ENCODE results near the gene ZNF609.
"Not testable (repeated sequence)": the region's sequence is repeated elsewhere in the genome, so short reads cannot be mapped to it uniquely, and the experiment has no call there.

ZNF609 gene

DNA sequence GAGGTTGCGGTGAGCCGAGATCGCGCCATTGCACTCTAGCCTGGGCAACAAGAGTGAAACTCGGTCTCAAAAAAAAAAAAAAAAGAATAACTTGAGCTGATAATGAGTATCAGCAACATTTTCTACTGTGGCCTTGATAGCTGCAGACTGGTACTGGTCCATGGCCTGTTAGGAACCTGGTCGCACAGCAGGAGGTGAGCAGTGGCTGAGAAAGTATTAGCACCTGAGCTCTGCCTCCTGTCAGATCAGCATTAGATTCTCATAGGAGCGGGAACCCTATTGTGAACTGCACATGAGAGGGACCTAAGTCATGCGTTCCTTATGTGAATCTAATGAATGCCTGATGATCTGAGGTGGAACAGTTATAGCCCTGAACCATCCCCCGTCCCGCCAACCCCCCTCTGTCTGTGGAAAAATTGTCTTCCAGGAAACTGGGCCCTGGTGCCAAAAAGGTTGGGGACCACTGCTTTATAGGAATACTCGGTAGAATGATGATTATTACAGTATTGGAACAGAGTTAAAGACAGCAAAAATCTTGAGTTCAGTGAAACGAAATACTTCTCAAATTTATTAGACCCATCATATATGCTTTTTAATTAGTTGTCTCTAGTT, 126.0 kb downstream of the ZNF609 start:
- no peak for FAIRE-seq

DNA sequence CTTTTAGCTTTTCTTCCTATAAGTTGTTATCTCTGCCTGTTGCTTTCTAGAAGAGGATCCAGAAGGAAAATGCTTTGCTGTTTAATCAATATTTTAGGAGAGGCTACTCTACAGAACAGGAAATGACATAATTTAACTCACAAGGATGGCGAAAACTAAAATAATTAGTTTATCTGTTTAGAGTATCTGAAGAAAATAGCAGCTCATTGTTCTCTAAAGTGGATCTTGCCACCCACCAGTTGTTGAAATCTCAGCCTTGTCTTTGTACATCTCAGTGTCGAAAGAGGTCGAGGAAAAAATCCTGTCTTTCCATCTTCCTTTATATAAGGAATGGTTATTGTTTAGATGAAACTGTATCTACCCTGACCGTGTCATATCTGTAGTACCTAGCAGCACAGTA, 126.6 kb downstream of the ZNF609 start:
- FAIRE-seq, result no peak

DNA sequence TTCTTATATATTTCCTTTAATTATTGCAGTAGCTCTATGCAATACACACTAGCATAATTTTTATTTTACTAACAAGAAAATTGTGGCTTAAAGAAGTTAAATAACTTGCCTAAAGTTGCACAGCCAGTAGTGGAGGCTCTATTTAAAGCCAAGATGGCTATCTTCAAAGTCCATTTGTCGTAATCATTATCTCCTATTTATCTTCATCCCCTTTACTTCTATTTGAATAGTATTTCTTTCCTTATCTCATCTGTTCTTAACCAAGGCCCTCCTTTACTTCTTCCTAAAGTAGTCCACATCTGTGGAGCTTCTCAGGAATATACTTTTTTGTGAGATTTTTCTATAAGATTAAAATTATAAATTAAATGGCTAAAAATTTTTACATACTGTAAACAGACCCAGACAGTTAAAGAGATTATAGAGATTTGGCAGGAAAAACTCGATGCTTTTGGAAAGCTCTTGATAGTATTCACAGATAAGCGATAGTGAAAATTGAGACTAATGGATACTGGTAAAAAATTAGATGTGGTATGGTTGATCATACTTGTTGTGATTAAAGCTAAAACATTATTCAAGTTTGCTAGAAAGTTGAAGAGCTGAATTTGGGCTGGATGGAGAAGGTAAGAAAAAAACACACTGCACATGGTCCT, 129.2 kb downstream of the ZNF609 start:
- no peak for FAIRE-seq

DNA sequence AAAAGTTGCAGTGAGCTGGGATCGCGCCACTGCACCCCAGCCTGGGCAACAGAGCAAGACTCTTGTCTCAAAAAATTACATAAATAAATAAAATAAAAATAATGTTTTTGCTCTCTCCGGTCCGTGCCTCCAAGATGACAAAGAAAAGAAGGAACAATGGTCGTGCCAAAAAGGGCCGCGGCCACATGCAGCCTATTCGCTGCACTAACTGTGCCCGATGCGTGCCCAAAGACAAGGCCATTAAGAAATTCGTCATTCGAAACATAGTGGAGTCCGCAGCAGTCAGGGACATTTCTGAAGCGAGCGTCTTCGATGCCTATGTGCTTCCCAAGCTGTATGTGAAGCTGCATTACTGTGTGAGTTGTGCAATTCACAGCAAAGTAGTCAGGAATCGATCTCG, 132.5 kb downstream of the ZNF609 start:
- not testable (repeated sequence) for FAIRE-seq

DNA sequence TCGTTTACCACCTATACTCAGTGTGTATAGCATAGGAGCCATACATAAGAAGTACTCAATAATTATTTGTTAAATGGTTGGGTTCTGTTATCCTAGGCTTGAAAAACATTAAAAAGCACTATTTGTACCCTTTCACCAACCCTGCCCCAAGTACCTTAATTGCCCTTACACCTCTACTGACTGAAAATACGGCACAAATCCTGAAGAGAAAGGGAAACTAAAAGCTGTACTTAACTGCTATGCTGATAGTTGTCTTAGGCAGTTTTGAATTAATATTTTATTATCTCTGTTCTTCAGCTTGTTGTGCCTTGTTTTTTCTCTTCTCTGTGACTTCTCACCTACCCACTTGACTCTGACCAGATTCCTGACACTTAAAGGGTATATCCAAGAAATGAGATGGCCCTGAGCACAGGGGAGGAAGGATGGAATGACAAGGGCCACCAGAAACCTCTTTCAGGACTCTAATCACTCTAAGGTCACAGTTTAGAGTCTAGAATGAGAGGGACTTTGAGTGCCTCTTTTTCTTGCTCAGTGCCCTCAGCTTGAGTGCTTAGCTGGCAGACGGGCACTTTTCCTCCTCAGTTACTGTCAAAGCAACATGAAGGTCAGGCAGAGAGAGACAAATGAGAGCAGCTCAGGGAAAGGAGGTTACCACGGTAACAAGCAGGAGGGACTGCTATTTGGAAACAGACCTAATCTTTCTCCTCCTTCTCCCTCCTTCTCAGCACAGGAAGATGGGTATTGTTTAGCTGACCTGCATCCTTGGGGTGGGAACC, 136.5 kb downstream of the ZNF609 start:
- no peak for FAIRE-seq

DNA sequence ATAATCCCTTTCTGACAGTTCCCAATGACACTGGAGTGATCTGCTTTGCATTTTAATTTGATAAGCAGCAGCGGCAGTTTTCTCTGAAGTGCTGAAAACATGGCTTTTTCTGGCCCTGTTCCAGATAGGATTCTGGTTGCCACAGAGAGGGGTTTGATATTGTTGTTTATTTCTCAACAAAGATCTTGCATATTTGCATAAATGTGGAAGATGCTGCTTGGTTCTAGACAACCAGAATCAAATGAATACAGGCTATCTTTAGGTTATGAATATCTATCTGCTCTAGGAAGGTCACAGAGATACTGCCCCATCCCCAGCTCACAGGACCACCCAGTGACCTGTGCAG, 137.1 kb downstream of the ZNF609 start:
- no peak for FAIRE-seq

DNA sequence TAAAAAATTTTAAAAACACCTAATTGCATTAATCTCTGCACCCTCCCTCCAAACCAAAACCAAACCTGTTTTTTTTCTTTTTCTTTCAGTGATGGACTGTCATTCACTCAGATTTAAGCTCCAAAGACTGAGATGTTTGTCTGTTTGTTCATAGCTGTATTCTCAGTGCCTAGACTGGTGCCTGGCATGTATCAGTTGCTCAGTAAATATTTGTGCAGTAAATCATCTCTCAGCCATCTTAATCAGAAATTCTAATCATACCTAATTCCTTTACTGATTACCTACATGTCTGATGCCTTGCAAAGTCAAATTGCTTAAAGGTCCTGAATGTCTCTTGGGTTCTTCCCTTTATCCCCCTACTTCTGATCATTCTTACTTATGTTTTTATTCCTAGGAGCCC, 138.8 kb downstream of the ZNF609 start:
- FAIRE-seq, result no peak

DNA sequence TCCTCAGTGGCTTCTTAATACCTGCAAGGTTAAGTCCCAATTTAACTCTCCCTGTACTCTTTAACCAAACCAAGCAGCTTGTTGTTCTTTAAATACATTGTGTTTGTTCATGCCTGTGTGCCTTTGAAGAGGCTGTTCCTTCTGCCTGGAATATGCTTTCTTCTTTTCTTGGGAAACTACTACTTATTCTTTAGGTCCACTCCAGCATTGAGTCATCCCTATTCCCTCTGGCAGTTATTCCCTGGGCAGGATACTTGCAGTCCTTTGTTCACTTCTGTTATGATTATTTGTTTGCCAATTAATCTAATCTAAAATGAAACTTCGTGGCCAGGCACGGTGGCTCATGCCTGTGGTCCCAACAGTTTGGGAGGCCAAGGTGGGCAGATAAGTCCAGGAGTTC, 139.3 kb downstream of the ZNF609 start:
- no peak for FAIRE-seq

DNA sequence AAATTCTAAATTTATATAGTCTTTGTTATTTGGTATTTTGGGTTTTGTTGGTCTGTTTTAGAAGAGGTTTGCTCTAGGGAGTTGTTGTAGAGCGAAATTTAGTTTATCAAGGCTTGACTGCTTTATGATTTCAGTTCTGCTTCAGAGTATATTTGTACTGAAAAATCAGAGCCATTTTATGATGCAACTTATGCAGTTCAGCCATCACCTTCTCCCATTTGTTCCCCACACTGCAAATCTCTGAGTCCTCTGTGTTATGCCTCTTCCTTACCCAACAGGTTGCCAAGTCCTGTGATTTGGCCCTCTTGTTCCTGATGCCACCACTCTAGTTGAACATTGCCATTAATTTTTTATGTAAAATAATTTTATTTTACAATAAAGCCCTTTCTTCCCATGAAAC, 140.4 kb downstream of the ZNF609 start:
- FAIRE-seq, result no peak

DNA sequence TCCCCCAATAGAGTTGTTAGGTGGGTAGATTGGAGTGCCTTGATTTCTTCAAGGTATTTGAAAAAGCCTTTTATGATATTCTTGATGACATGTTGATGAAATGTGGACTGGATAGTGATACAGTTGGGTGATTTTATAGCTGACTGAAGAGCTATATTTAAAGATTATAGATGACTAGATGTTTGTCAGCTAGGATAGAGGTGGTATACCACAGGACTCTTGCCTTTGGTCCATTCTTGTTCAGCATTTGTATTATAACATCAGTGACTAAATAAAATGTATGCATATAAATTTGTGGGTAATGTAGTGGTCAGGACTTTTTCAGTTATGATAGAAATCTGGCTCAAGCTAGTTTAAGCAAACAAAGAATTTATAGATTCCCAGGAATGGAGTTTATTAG, 143.9 kb downstream of the ZNF609 start:
- no peak for FAIRE-seq

DNA sequence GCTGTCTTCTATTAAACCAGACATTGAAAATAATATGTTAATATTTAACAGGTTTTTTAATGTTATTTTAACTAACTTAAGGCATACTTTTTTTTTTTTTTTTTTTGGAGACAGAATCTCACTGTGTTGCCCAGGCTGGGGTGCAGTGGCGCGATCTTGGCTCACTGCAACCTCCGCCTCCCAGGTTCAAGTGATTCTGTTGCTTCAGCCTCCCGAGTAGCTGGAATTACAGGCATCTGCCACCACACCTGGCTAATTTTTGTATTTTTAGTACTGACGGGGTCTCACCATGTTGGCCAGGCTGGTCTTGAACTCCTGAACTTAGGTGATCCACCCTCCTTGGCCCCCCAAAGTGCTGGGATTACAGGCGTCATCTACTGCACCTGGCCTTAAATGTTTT, 147.0 kb downstream of the ZNF609 start:
- not testable (repeated sequence) for FAIRE-seq

DNA sequence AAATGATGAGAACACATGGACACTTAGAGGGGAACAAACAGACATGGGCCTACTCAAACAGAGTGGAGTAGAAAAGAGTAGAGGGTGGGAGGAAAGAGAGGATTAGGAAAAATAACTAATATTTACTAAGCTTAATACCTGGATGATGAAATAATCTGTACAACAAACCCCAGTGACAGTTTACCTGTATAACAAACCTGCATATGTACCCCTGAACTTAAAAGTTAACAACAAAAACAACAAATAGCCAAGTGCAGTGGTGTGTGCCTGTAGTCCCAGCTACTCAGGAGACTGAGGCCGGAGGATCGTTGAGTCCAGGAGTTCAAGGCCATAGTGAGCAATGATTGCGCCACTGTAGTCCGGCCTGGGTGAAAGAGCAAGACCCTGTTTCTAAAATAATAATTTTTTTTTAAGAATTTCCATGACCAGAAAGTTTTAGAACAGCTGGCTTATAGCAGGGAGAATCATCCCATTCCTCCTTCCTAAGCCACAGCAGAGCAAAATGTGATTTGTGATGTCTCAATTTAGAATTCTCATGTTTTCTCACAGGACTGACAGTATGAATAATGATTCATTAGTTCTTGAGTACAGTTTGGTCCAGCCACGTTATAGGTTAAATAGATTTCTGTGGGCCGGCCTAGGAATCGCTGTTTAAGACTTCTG, 150.0 kb downstream of the ZNF609 start:
- no peak for FAIRE-seq

DNA sequence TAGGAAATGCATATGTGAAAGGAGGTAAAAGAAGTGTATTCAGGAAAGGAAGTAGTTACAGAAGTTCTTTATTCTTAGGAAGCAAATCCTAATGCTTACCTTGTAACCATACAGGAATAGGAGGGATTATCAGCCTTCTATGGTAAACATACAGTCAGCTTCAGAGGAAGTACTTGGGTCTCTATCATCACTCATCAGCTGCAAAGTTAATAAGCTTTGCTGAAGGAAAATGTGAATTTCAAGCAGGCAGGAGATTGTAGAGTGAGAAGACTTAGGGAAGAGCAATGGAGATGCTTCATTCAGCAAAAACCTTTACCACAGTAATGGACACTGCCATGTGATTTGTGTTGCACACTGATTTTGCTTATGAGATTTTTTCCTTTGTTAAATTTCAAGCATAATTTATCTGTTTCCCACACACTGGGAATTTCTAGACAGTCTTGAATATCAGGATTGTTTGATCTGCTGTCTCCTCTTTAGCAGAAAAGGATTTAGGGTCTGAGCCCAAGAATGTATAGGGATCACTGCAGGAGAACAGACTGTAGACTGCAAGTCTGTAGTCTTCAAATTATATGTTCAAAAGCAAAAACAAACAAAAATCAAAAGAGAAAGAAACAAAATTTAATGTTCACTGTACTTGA, 150.8 kb downstream of the ZNF609 start:
- FAIRE-seq, result no peak

DNA sequence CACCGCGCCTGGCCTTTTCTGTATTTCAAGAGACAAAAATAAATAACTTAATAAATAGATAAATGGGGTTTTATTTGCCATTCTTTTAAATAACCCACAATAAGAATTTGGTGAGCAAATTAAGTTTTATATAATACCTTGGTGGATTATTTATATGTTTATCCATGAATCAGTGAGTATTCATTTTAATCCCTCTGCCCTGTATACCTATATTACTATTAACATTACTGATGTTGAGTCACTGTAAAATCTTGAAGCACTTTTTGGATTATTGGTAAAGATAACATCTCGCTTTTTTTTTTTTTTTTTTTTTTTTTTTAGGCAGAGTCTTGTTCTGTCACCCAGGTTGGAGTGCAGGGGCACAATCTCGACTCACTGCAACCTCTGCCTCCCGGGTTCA, 154.1 kb downstream of the ZNF609 start:
- FAIRE-seq, result no peak

DNA sequence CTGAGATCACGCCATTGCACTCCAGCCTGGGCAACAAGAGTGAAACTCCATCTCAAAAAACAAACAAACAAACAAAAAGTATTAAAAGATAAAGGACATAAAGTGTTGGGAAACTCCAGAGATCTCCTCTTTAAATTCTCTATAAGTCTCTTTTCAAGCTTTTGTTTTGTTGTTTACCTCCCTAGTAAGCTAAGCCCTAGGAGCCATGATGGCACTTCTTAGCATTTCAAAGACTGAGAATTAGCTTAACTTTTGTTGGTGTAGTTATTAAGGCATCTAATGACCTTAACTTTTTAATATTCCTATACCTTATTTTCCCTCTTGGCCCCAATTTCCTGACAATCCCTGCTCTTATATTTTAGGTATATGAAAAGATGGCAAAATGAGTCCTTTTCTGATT, 157.3 kb downstream of the ZNF609 start:
- no peak for FAIRE-seq

DNA sequence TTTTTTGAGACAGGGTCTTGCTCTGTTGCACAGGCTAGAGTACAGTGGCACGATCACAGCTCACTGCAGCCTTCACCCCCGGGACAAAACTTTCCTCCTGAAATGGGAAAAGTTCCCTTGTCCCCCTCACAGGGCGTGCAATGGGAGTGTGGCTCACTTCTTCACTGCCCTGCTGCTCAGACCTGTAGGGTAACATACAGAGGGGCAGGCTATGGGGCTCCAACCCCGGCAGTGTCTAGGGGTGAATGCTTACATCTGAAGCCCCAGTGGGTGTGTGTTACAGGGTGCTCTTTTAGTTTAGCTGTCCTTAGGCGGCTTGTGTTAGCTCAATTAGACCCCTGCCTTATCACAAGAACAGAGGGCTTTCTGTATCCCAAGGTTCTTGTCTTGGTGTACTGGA, 157.8 kb downstream of the ZNF609 start:
- no peak for FAIRE-seq

DNA sequence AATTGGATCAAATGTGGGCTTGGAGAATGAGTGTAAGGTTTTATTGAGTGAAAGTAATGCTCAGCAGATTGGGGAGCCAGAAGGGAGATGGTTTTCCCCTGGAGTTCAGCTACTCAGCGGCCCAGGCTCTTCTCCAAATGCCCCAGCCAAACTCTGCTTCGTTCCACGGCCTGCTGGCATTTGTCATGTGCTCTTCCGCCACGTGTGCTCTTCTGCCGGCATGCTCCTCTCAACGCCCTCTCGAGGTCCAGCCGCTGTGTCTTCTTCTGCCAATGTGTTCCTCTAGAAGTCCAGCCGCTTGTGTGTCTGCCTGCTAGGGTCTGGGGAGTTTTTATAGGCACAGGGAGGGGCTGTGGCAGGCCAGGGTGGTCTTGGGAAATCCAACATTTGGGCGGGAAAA, 158.2 kb downstream of the ZNF609 start:
- no peak for FAIRE-seq

DNA sequence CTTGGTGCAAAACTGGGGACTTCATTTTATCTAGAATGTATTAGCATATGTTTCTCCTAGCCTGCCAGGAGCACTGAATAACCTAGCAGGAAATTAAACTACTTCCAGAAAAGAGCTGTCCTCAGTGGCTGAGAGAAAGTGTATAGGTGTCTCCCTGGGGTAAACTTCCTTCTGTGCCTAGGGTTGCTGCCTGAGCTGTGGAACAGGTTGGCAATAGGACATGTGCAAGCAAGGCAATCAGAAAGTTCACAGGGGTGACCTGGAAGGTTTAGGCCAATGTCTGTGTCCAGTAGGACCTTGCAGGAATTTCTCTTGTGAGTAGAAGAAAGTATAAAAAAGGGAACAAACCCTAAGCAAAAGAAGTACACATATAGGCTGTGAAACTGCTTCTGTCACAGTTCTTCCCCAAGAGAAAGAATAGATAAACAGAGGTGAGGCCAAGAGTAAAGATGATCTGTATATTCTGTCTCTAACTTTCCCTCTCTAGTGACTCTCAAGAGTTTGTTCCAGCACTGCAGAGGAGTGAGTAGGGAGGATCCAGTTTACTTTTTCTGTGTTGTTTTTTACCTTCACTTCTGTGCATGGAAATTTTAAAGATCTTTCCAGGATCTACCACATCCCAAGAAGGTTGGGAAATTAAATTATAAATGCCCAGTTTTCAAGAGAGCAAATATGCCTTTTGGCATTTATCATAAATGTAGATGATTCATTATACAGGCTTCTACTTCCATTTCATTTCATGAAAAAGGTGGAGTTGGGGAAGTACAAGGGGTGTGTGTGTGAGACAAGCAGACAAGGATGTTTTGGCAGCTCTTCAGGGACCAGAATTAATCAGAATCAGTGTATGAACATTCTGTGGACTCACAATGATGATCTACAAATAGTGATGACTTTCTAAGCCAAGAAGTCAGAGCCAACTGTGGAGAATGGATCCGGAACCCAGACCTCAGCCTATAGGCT, 159.8 kb downstream of the ZNF609 start:
- FAIRE-seq, result no peak

DNA sequence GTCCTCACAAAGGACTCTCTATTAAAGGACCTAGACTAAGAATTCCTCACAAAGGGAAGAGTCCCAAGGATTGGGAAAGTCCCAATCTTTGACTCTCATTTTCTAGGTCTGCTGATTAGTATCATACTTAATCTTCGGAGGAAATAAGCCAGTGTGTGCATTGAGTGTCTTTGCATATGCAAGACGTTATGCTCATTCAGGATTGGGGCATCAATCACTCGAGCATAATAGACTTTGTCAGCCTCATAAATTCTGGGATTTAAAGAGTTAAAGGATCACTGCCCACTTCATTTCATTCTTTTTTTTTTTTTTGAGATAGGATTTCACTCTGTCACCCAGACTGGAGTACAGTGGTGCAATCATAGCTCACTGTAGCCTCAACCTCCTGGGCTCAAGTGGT, 160.7 kb downstream of the ZNF609 start:
- FAIRE-seq, result no peak

DNA sequence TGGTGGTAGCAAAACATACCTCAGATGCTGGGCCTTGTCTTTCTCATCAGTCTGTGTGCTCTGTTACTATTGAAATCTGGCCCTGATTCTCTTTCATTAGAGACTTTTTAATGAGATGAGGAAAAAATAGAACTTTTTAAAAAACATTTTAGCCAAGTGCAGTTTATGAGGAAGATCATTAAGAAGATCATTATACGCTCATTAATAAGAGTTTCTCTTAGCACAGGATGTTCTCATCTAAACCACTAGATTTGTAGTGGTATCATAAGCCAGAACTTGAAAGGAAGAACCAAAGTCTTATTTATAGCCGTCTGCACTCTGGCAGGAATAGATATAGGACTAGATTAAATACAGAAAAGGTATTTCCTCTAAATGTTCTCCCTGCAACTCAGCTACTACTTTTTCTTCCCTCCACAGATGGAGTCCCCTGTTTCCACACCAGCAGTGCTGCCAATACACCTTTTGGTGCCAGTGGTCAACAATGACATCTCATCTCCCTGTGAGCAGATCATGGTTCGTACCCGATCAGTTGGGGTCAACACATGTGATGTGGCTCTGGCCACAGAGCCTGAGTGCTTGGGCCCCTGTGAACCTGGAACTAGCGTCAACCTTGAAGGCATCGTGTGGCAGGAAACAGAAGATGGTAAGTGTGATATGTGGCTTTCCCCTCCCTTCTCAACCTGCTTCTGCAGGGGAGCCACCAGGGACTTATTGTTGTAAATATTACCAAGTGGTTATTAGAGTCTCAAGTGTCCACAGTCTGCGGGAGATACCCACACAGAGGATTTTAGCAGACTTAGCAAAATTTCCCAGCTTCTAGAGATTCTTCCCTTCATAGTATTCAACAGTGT, 162.3 kb downstream of the ZNF609 start:
- no peak for FAIRE-seq

DNA sequence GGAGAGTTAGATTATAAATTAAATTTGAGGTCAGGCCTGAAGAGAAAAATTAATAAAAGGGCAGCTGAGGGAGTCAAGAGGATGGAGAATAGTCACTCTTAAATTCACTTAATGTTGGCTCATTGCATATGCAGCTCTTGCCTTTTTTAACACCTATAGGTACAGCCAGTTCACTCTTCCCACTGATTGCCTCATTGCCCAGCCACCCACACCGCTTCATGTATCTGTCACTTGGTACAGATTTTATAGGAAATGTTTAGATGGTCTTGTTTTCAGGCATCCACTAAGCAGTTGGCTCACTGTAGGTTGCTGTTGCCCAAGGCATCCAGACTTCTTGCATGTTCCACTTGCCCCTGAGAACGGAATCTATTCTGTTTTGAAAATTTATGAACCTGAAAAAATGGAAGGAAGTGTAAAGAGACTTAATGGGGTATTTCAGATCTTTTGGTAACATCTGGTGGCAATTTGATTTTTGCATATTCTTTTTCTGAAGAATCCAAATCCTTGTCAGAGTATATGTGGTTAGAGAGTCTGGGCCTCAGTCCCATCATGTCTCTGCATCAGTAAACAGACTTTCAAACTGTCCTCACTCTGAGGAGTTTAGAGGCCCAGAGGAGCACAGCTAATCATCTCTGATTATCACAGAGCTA, 163.1 kb downstream of the ZNF609 start:
- FAIRE-seq, result no peak

Data from endometrium (tissue), 2 donors.